Measurements from ENCODE around the gene NCOA3. TPM values are rescaled to one million over a fixed set of nuclear protein-coding genes. Genes with fewer than 3 reads are reported as not detected.

The NCOA3 gene
- total and polyA plus RNA-seq, 10 of the 15 experiments (the other 5 are each of a cell fraction or from before 2014, with no cell fraction given) = 16.9 to 96.2 (median 73.6) TPM

DNA sequence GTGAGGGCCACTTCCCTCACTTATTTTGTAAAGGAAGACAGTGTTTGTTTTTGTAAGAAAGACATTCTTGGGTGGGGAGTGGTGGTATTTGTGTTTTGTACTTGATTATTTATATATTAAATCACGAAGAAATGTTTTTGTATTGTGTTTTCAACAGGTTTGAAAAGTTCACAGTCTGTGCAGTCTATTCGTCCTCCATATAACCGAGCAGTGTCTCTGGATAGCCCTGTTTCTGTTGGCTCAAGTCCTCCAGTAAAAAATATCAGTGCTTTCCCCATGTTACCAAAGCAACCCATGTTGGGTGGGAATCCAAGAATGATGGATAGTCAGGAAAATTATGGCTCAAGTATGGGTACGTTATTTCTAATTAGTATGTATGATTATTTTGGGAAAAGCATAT, 137.2 kb downstream of the NCOA3 start:
- DNase-seq (ENCODE audit: low read depth, low spot score) = no peak
- in situ Hi-C loops (cut with MboI) (no loop called here), intact Hi-C loops (cut with micrococcal nuclease; ENCODE audit: unreplicated experiment) (no loop called here)
- BruUV-seq (replicated peaks) = no TSS peak
- Histone ChIP-seq H3K36me3 (ENCODE audit: control insufficient read depth in 2 of 2, insufficient read depth in 2 of 2, low read length in 1 of 2) (peaks cover 15 to 58% of the 10 kb centered on the region in 2 experiments), H3K4me2 (ENCODE audit: control insufficient read depth, insufficient read depth) (no peak overlapping the region), H4K20me1 (ENCODE audit: control insufficient read depth, insufficient read depth) (no peaks in the 10 kb centered on the region; the same call in 1 of the 2 replicates), H3K4me1 (ENCODE audit: control insufficient read depth, insufficient read depth, low read length) (no peaks in the 10 kb centered on the region), H3K79me2 (ENCODE audit: control insufficient read depth, insufficient read depth, low read length) (no peaks in the 10 kb centered on the region), H3K9ac (ENCODE audit: control insufficient read depth, insufficient read depth, low read length) (no peak overlapping the region), H3K27me3 (replicated peaks in 1 of 2; ENCODE audit: control insufficient read depth in 2 of 2, insufficient read depth in 2 of 2, low read length in 1 of 2) (no peaks in the 10 kb centered on the region), H3K9me3 (replicated peaks; ENCODE audit: control insufficient read depth, insufficient read depth, low read length) (no peaks in the 10 kb centered on the region), H3K4me3 (no peak overlapping the region), H3K27ac (ENCODE audit: control insufficient read depth, insufficient read depth) (no peak overlapping the region), H2AFZ (ENCODE audit: control insufficient read depth, low read depth, low read length) (no peak overlapping the region)
- ATAC-seq = no peak
- TF ChIP-seq CEBPB (IDR thresholded peaks at IDR 0.05; ENCODE audit: borderline replicate concordance in 1 of 2, low read depth in 2 of 2, low read length in 2 of 2) (no peak), EED (IDR thresholded peaks at IDR 0.05; ENCODE audit: low read depth) (no peak), MTA3 (IDR thresholded peaks at IDR 0.05; ENCODE audit: borderline replicate concordance, low read length) (no peak), ATF2 (IDR thresholded peaks at IDR 0.05; ENCODE audit: low read length) (no peak), ETV6 (conservative IDR thresholded peaks at IDR 0.05 in 1 of 2, IDR thresholded peaks at IDR 0.05 in 1 of 2; ENCODE audit: borderline replicate concordance in 1 of 2, low read depth in 1 of 2) (0 out of 4 replicates have a peak, but pooled peaks of 1 of the 2 experiments have one; percentile 67), ZNF217 (IDR thresholded peaks at IDR 0.05) (no peak)
- RAD21 ChIA-PET (ENCODE audit: unreplicated experiment) = no interaction called here
- CTCF ChIA-PET = no interaction called here
- WGBS (ENCODE audit: insufficient coverage, insufficient replicate concordance, low lambda C conversion rate, missing lambda C conversion rate) = 59% methylated on average over 4 of the region's 4 CpGs
- no peak for FAIRE-seq
- POLR2A ChIA-PET = no interaction called here
- SMC1A ChIA-PET (ENCODE audit: uncharacterized antibody, unreplicated experiment) = no interaction called here

DNA sequence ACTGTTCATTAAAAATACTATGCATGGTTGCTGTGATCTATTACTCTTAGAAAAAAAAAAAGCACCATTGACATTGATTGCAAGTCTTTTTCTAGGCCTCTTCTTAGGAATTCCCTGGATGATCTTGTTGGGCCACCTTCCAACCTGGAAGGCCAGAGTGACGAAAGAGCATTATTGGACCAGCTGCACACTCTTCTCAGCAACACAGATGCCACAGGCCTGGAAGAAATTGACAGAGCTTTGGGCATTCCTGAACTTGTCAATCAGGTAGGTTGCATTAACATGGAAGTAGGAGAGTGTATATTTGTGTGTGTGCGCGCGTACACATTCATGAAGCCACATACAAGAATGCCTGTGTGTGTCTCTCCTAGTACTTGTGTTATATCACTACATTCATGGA, 140.4 kb downstream of the NCOA3 start:
- H3K9me3 ChIP-seq (replicated peaks; ENCODE audit: control insufficient read depth, insufficient read depth, low read length) = no peaks in the 10 kb centered on the region
- ATAC-seq = no peak
- peaks cover 22 to 53% of the 10 kb centered on the region in 2 experiments for H3K36me3 ChIP-seq (ENCODE audit: control insufficient read depth in 2 of 2, insufficient read depth in 2 of 2, low read length in 1 of 2)
- H3K4me2 ChIP-seq (ENCODE audit: control insufficient read depth, insufficient read depth) = no peak overlapping the region
- H3K4me3 ChIP-seq = no peak overlapping the region
- ChIA-PET POLR2A (no interaction called here), CTCF (interaction anchor here (1.0 to 1.2 kb wide), 2 partner anchors 21 to 369 kb away, joined by 4 to 5 read pairs; no protein-coding TSS in a partner anchor), SMC1A (ENCODE audit: uncharacterized antibody, unreplicated experiment) (interaction anchor here (0.9 kb wide), 1 partner anchor 21 kb away, joined by 3 read pairs; no protein-coding TSS in a partner anchor), RAD21 (ENCODE audit: unreplicated experiment) (no interaction called here)
- H3K27ac ChIP-seq (ENCODE audit: control insufficient read depth, insufficient read depth) = no peak overlapping the region
- no peaks in the 10 kb centered on the region; the same call in 1 of the 2 replicates for H4K20me1 ChIP-seq (ENCODE audit: control insufficient read depth, insufficient read depth)
- DNase-seq (ENCODE audit: low read depth, low spot score) = no peak
- no peaks in the 10 kb centered on the region for H3K27me3 ChIP-seq (replicated peaks in 1 of 2; ENCODE audit: control insufficient read depth in 2 of 2, insufficient read depth in 2 of 2, low read length in 1 of 2)
- intact Hi-C loops (cut with micrococcal nuclease; ENCODE audit: unreplicated experiment) = no loop called here
- WGBS (ENCODE audit: insufficient coverage, insufficient replicate concordance, low lambda C conversion rate, missing lambda C conversion rate) = 100% methylated on average over 4 of the region's 4 CpGs
- no TSS peak for BruUV-seq (replicated peaks)
- no peak overlapping the region for H3K9ac ChIP-seq (ENCODE audit: control insufficient read depth, insufficient read depth, low read length)
- no peak for FAIRE-seq
- no peaks in the 10 kb centered on the region for H3K79me2 ChIP-seq (ENCODE audit: control insufficient read depth, insufficient read depth, low read length)
- no peaks in the 10 kb centered on the region for H3K4me1 ChIP-seq (ENCODE audit: control insufficient read depth, insufficient read depth, low read length)
- in situ Hi-C loops (cut with MboI) = no loop called here
- no peak overlapping the region for H2AFZ ChIP-seq (ENCODE audit: control insufficient read depth, low read depth, low read length)
- no peak for TF ChIP-seq NR2F1 (conservative IDR thresholded peaks at IDR 0.05)
- TF ChIP-seq IKZF2 (IDR thresholded peaks at IDR 0.05) = no peak
- TF ChIP-seq TCF7 (IDR thresholded peaks at IDR 0.05; ENCODE audit: borderline replicate concordance) = no peak
- no peak for TF ChIP-seq ATF7 (IDR thresholded peaks at IDR 0.05; ENCODE audit: low read depth)
- no peak for TF ChIP-seq ZNF687 (IDR thresholded peaks at IDR 0.05)
- no peak for TF ChIP-seq MTA3 (IDR thresholded peaks at IDR 0.05; ENCODE audit: borderline replicate concordance, low read length)

Data from GM12878 (cell line).